Progenitor cell of endocrine pancreas (in vitro differentiated cells): Measurements from ENCODE around the gene NKX1-2. TPM values are rescaled to one million over a fixed set of nuclear protein-coding genes. Genes with fewer than 3 reads are reported as not detected.

ENCODE experiments used
- DNase-seq: peaks from one replicate; pipeline ENCODE4 v3.0.0; 2021; ENCODE audit warnings: low spot score; ENCODE audit not compliant: unreplicated experiment
- H3K27ac Mint-ChIP-seq: 2 replicates; pipeline ENCODE4 v1.8.0; 2021; ENCODE audit warnings: mild to moderate bottlenecking, moderate library complexity, mixed read lengths
- H3K27me3 Mint-ChIP-seq: 2 replicates; pipeline ENCODE4 v1.8.0; 2021; ENCODE audit warnings: mixed read lengths
- H3K36me3 Mint-ChIP-seq: 2 replicates; pipeline ENCODE4 v1.8.0; 2022; ENCODE audit warnings: mixed read lengths; ENCODE audit not compliant: insufficient read depth
- H3K4me1 Mint-ChIP-seq: 2 replicates; pipeline ENCODE4 v1.8.0; 2021; ENCODE audit warnings: low read depth, mixed read lengths
- H3K4me3 Mint-ChIP-seq: 2 replicates; pipeline ENCODE4 v1.8.0; 2021; ENCODE audit warnings: low read depth, mild to moderate bottlenecking, moderate library complexity, mixed read lengths
- H3K9me3 Mint-ChIP-seq: 2 replicates; pipeline ENCODE4 v1.8.0; 2021; ENCODE audit warnings: low read depth, mixed read lengths
- CTCF ChIP-seq: fragments of 200-600 bp; sonication (generic); IDR thresholded peaks from one replicate; pipeline ENCODE4 v1.5.0; 2021; ENCODE audit warnings: antibody characterized with exemption, mild to moderate bottlenecking; ENCODE audit not compliant: unreplicated experiment
- total RNA-seq: library from RNA; stranded (reverse); gene quantifications from 2 replicates; pipeline ENCODE4 v1.2.1, GENCODE V29; 2021

The NKX1-2 gene
- total RNA-seq, 1 donor from 2014 or later: not detected

DNA sequence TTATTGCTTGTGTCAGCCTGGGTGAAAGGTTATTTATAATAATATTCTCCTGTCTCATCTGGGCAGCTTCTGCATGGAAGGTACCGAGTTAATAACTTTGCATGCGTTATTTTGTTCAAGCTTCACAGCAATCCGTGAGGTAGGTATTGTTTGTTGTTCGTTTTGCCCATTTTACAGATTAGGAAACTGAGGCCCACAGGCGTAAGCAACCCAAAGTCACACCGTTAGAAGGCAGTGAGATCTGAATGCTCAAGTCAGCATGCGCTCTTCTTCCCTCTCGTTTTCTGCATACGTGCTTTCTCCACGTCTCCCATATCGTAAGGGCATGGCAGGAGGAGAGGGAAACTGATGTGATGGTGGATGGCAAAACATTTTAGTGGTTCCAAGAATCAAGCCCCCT lies 45.9 kb upstream of the NKX1-2 start:
- Mint-ChIP-seq H3K9me3 (peaks cover under 1% of the 10 kb centered on the region), H3K27ac (no peak overlapping the region), H3K36me3 (peaks cover 7% of the 10 kb centered on the region), H3K27me3 (no peaks in the 10 kb centered on the region), H3K4me3 (no peak overlapping the region), H3K4me1 (no peaks in the 10 kb centered on the region)
- DNase-seq: no peak
- no peak for TF ChIP-seq CTCF

GRCh38 chr10:124495162-124495561 lies 45.3 kb upstream of the NKX1-2 start:
- Mint-ChIP-seq H3K9me3 (no peaks in the 10 kb centered on the region), H3K4me3 (no peak overlapping the region), H3K4me1 (no peaks in the 10 kb centered on the region), H3K27me3 (no peaks in the 10 kb centered on the region), H3K27ac (no peak overlapping the region), H3K36me3 (peaks cover 6% of the 10 kb centered on the region)
- no peak for TF ChIP-seq CTCF
- DNase-seq: no peak

DNA sequence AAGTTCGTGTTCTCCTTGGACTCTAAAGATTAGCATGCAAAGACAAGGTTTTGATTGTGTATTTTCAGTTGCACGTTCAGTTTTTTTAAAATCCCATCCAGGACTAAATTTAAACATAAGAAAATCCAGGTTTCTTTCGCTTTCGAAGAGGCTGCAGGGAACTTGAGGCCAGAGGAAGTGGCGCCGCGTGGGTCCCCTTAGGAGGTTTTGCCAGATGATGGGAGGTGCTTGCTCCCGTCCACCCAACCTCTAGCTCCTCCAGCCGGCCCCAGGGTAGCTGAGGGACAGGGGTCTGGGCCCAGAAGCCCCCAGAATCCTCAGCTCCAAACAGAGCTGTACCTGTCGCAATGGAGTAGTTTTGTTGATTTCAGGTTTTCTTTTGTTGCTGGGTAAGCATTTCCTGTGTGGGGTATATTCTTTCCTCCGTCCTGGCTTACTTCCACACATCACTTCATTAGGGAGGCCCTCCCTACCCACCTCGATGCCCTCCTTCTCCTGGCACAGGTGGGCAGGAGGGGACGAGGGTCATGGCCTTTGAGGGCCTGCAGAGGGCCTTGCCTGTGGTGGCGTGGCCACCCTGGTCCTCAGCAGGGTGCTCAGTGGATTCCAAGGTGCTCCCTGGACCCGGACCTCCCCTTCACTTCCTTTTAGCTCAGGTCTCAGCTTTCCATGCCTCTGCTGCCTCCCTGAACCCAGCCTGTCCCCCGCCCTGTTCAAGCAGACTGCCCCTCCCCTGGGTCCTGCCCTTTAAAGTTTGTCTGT lies 44.4 kb upstream of the NKX1-2 start:
- H3K36me3 Mint-ChIP-seq: peaks cover 4% of the 10 kb centered on the region
- H3K9me3 Mint-ChIP-seq: no peaks in the 10 kb centered on the region
- H3K4me3 Mint-ChIP-seq: no peak overlapping the region
- DNase-seq: no peak
- no peaks in the 10 kb centered on the region for H3K4me1 Mint-ChIP-seq
- TF ChIP-seq CTCF: no peak
- no peaks in the 10 kb centered on the region for H3K27me3 Mint-ChIP-seq
- no peak overlapping the region for H3K27ac Mint-ChIP-seq

- Mint-ChIP-seq H3K4me1 (no peaks in the 10 kb centered on the region), H3K27ac (no peak overlapping the region), H3K27me3 (no peaks in the 10 kb centered on the region), H3K9me3 (no peaks in the 10 kb centered on the region), H3K4me3 (no peak overlapping the region), H3K36me3 (peaks cover 7% of the 10 kb centered on the region)
- TF ChIP-seq CTCF: no peak
- DNase-seq: no peak
Measured at GRCh38 chr10:124493214-124493882, 43.5 kb upstream of the NKX1-2 start.

GRCh38 chr10:124492266-124492665 lies 42.4 kb upstream of the NKX1-2 start:
- TF ChIP-seq CTCF: no peak
- Mint-ChIP-seq H3K4me3 (no peak overlapping the region), H3K27ac (no peak overlapping the region), H3K36me3 (peaks cover 10% of the 10 kb centered on the region), H3K4me1 (no peaks in the 10 kb centered on the region), H3K27me3 (no peaks in the 10 kb centered on the region), H3K9me3 (no peaks in the 10 kb centered on the region)
- no peak for DNase-seq
